GM12875 (cell line): ENCODE results near the gene TSPOAP1.
A peak's percentile ranks its signal among the peaks of the same experiment; 100 is the strongest.

ENCODE experiments used
- H3K4me3 ChIP-seq: one replicate; pipeline ENCODE4 v1.5.1; 2011; ENCODE audit warnings: low read depth, low read length, control low read depth
- TF ChIP-seq, protein P1 (sequence below): IDR thresholded peaks from 2 replicates; pipeline ENCODE4 v1.5.1; 2011; ENCODE audit warnings: low read depth, mild to moderate bottlenecking, control low read depth, inconsistent platforms, low read length, moderate library complexity, borderline replicate concordance; ENCODE audit not compliant: insufficient read depth

Gene TSPOAP1

DNA sequence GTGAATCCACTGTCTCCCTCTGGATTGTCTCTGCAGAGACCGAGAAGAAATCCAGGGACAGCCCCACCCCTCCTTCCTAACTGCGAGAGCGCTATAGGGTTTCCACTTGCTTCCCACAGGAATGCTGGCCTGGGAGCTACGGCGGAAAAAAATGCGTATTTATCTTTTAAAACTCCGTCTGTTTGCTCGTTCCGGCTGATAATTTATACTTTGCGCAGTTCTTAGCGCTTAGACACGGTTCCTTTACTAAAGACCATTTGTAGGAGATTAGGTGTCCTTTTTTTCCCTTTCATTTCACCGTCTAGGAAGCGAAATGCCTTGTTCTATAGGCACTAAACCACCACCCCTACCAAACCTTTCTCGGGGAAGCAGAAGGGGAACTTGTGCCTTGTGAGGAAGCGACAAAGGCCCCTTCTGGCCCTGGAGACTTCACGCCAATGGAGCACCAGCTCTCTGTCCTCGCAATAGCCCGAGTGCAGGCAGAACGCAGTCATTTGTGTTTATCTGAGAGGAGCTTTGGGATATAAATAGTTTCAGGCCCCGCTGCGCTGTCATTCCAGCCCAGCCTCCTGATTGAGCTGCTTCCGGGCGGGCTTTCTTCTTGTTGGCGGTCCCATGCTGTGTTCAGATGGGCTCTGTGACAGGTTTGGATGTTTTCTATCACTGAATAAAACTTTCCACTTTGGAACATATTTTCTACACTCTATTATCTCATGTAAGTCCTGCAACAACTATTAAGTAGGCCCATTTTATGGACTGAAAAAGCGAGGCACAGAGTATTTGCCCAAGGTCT lies 24.2 kb upstream of the TSPOAP1 start:
- TF ChIP-seq, protein P1, sequence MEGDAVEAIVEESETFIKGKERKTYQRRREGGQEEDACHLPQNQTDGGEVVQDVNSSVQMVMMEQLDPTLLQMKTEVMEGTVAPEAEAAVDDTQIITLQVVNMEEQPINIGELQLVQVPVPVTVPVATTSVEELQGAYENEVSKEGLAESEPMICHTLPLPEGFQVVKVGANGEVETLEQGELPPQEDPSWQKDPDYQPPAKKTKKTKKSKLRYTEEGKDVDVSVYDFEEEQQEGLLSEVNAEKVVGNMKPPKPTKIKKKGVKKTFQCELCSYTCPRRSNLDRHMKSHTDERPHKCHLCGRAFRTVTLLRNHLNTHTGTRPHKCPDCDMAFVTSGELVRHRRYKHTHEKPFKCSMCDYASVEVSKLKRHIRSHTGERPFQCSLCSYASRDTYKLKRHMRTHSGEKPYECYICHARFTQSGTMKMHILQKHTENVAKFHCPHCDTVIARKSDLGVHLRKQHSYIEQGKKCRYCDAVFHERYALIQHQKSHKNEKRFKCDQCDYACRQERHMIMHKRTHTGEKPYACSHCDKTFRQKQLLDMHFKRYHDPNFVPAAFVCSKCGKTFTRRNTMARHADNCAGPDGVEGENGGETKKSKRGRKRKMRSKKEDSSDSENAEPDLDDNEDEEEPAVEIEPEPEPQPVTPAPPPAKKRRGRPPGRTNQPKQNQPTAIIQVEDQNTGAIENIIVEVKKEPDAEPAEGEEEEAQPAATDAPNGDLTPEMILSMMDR, result no peak
- H3K4me3 ChIP-seq, result peak overlapping the region; percentile 75

DNA sequence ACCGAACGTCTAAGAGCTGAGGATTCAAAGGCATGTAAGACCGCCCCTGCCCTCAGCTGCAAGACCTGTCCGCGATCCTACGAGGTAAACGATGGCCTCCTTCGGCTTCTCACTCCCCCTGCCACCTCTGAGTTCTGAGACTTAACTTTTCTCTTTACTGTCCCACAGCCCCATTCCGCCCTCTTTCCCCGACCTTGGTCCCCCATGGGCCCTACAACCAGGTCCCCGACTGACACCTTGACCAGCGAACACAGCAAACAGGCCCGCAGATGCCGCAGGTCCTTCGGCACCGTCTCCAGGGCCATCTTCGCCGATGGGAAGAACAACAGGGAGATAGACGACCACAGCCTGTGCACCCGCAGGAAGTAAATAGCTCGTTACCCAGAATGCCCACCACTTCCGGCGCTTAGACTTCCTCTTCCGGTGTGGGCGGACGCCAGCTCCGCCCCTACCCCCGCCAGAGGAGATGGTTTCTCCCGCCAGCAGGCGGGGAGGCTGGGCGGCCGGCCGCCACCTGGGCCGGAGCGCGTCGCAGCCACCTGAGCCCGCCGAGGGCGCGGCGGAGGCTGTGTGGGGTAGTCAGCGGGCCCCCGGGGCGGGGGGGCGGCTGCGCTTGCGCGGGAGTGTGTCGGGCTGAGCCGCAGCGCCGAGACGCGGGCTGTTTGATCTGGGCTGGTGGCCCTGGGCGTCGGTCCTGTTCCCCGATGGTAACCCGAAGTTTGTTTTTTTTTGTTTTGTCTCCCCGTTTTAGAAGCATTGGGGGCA lies 23.4 kb upstream of the TSPOAP1 start, which contains the start of gene SUPT4H1:
Gene SUPT4H1, minus strand, starts transcription at position 371 of the 765 bp plus-strand sequence. Its CDS starts 66 bp downstream, at position 305.
- TF ChIP-seq, protein P1, result no peak
- H3K4me3 ChIP-seq, result peak within 1 kb of the TSS; percentile 75

DNA sequence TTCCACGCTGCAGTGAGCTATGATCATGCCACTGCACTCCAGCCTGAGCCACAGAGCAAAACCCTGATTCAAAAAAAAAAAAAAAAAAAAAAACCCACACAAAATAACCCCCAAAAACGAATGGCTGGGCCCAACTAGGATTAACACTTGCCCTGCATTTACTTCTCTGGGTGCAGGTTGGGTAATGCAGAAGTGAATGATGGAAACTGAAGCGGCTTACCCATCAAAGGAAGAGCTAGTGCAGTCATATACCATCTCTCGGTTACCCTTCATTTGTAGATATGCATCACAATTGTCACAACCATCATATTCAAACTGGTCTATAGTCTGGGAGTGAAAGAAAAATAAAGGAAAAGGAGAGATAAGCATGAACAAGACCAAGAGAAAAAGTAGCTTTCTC lies 22.6 kb upstream of the TSPOAP1 start:
- TF ChIP-seq, protein P1, result no peak
- H3K4me3 ChIP-seq, result peak overlapping the region; percentile 75

DNA sequence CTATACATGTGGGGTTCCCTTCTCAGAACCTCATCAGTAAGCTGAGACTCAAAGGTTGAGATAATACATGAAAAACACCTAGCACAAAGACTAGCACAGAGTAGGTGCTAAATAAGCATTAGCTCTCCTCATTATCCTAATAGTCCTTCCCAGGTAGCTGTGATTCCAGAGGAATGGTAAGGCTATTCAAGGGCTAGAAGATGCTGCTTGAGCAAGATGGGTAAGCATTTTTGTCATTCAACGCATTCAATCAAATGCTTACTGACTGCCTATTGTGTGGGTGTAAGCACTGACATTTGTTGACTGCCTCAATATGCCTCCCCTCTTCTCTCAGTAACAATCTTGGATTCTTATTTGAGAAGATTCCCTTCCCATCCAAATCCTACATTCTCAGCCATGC lies 19.4 kb upstream of the TSPOAP1 start:
- TF ChIP-seq, protein P1, result no peak
- no peak overlapping the region for H3K4me3 ChIP-seq

DNA sequence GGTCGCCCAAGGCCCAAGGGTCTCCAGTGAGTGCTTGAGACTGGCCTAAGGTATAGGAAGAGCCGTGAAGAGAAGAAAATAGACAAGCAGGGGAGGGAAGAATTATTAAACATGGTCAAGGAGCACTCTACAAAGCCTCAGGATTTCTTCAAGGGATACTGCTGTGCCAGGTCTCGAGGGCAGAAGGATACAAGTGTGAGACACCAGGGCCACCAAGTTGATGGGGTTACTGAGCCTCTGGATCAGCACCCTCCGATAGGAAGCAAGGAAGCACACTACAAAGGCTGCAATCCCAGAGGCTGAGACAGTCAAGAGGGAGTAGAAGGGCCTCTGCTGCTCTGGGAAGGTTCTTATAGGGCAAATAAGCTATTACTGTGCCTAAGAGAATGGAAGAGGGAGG lies 16.9 kb upstream of the TSPOAP1 start:
- TF ChIP-seq, protein P1, result no peak
- H3K4me3 ChIP-seq, result no peak overlapping the region

DNA sequence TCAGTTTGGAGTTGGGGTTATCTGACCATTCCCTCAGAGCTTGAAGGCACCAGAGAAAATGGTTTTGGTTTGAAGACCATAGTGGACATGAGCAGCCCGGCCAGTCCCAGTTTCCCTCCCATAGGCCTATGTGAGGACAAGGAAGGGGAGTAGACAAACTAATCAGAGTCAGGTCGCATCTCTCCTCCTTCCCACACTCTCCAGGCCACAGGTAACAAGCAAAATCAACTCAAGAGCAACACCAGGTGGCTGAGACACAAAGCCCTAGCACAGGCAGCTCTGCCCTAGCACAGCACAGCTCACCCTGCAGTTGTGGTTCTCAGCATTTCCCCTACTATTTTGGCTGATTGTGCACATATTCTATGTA lies 16.2 kb upstream of the TSPOAP1 start:
- H3K4me3 ChIP-seq, result peak overlapping the region; percentile 41
- TF ChIP-seq, protein P1, result peak; percentile 63
